Activated CD8-positive, alpha-beta T cell treated with anti-CD3 and anti-CD28 coated beads for 36 hours (primary cell): ENCODE data around the gene TMCO5A. TPM values are rescaled to one million over a fixed set of nuclear protein-coding genes. Genes with fewer than 3 reads are reported as not detected.
A peak's percentile ranks its signal among the peaks of the same experiment; 100 is the strongest.

Experiments
- ATAC-seq: fragments of 200-7000 bp; cut with Tn5 transposase; one replicate; pipeline ENCODE4 v1.10.0; 2021; ENCODE audit warnings: mild to moderate bottlenecking, moderate library complexity
- CTCF ChIA-PET: fragments of 350-600 bp; sonication (Branson Sonifier 250); formaldehyde crosslinking; loops from one replicate; lab custom pipeline; 2021; ENCODE audit warnings: antibody characterized with exemption; lab: Charles Lee
- POLR2A ChIA-PET: fragments of 350-600 bp; sonication (Branson Sonifier 250); formaldehyde crosslinking; loops from one replicate; lab custom pipeline; 2021; ENCODE audit warnings: antibody characterized with exemption; lab: Charles Lee
- DNase-seq: peaks from one replicate; pipeline ENCODE4 v3.0.0-alpha.2; 2020
- H3K27ac Mint-ChIP-seq: one replicate; pipeline ENCODE4 v1.8.0; 2021; ENCODE audit warnings: mild to moderate bottlenecking, mixed read lengths
- H3K27me3 Mint-ChIP-seq: one replicate; pipeline ENCODE4 v1.8.0; 2021; ENCODE audit warnings: mixed read lengths
- H3K36me3 Mint-ChIP-seq: one replicate; pipeline ENCODE4 v1.8.0; 2021; ENCODE audit warnings: low read depth, mixed read lengths
- H3K4me1 Mint-ChIP-seq: one replicate; pipeline ENCODE4 v1.8.0; 2021; ENCODE audit warnings: low read depth, mixed read lengths
- H3K4me3 Mint-ChIP-seq: one replicate; pipeline ENCODE4 v1.8.0; 2021; ENCODE audit warnings: mild to moderate bottlenecking, moderate library complexity, mixed read lengths
- H3K9me3 Mint-ChIP-seq: one replicate; pipeline ENCODE4 v1.8.0; 2021; ENCODE audit warnings: mixed read lengths
- intact Hi-C: fragments of 100-400 bp; cut with micrococcal nuclease; formaldehyde crosslinking; loops from one replicate; pipeline ENCODE4 v1.10.0; 2022
- total RNA-seq, 2 experiments: library from RNA; stranded (reverse); gene quantifications; one replicate each; pipeline ENCODE4 v1.2.3, GENCODE V29; 2021
- TF ChIP-seq, protein P1 (sequence below): fragments of 200-600 bp; IDR thresholded peaks from one replicate; pipeline ENCODE4 v1.8.0; 2022; ENCODE audit warnings: antibody characterized with exemption, mild to moderate bottlenecking

TMCO5A gene
- total RNA-seq: not detected

DNA sequence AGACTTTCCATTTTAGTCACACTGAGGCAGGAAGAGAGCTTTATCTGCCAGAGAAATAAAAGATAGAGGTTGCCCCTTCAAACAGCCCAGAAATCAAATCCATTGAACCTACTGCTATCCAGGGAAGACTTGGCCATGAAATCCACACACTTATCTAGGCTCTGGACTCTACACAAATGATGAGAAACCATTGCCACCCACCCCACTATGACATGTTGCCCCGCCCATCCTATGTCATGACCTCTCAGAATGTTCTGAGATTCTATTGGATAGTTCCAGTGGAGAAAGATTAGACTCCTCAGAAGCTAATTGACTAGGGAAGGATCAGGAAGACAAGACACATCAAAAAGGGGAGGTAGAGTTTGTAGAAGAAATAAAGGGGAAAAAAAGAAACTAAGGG is at the start of gene TMCO5A:
Gene TMCO5A (plus strand): TSS at position 301 of the 400 bp plus-strand sequence. CDS start 1,684 bp downstream, outside the sequence.
- Mint-ChIP-seq H3K4me3 (no peak within 1 kb of the TSS), H3K36me3 (no peaks in the 10 kb centered on the region), H3K27me3 (no peaks in the 10 kb centered on the region), H3K27ac (no peak within 1 kb of the TSS), H3K4me1 (no peaks in the 10 kb centered on the region), H3K9me3 (no peaks in the 10 kb centered on the region)
- DNase-seq: no peak
- intact Hi-C loops: no loop called here
- no peak for ATAC-seq
- ChIA-PET POLR2A (no interaction called here), CTCF (no interaction called here)
- TF ChIP-seq, protein P1, sequence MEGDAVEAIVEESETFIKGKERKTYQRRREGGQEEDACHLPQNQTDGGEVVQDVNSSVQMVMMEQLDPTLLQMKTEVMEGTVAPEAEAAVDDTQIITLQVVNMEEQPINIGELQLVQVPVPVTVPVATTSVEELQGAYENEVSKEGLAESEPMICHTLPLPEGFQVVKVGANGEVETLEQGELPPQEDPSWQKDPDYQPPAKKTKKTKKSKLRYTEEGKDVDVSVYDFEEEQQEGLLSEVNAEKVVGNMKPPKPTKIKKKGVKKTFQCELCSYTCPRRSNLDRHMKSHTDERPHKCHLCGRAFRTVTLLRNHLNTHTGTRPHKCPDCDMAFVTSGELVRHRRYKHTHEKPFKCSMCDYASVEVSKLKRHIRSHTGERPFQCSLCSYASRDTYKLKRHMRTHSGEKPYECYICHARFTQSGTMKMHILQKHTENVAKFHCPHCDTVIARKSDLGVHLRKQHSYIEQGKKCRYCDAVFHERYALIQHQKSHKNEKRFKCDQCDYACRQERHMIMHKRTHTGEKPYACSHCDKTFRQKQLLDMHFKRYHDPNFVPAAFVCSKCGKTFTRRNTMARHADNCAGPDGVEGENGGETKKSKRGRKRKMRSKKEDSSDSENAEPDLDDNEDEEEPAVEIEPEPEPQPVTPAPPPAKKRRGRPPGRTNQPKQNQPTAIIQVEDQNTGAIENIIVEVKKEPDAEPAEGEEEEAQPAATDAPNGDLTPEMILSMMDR: no peak

DNA sequence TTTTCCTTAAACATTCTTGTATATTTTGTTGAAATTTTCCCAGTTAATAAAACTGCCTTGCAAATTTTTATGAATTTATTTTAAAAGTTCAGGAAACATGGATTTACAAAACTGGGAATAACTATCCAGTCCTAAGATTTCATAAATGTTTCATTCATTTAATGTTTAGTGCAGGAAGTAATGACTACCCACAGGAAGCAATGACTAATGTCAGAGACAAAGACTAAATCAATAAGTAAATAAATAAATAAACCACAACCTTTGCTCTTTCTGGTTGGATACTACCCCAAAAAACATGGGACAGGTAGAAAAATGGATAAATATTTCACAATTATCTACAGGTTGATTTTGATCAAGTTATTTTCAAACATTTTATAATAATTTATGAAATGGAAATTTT is 48.8 kb upstream of the TMCO5A start:
- Mint-ChIP-seq H3K4me1 (no peaks in the 10 kb centered on the region), H3K27ac (no peak overlapping the region), H3K27me3 (peaks cover 12% of the 10 kb centered on the region), H3K9me3 (no peaks in the 10 kb centered on the region), H3K4me3 (no peak overlapping the region), H3K36me3 (no peaks in the 10 kb centered on the region)
- TF ChIP-seq, protein P1: no peak
- DNase-seq (no peak), ATAC-seq (no peak)
- CTCF ChIA-PET: no interaction called here
- intact Hi-C loops: no loop called here
- POLR2A ChIA-PET: no interaction called here

DNA sequence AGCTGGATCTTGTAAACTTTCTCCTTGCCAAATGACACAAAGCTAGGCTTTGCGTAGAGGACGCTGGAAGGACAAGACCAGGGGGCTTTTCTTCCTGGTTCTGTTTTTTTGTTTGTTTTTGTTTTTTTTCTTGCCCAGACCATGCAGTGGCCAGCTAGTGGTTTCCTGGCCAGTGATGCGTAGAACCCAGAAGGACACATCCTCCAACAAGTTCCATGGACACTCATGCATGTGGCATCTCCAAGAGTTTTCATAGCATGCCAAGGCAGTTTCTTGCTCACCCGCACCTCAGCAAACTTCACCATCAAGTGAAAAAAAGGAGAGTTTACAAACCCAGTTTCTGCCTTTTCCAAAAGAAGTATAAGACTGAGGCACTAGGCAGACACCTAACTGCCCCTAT is 46.1 kb upstream of the TMCO5A start:
- Mint-ChIP-seq H3K4me3 (no peak overlapping the region), H3K27me3 (peaks cover 14% of the 10 kb centered on the region), H3K9me3 (no peaks in the 10 kb centered on the region), H3K36me3 (no peaks in the 10 kb centered on the region), H3K27ac (no peak overlapping the region), H3K4me1 (no peaks in the 10 kb centered on the region)
- POLR2A ChIA-PET: no interaction called here
- intact Hi-C loops: no loop called here
- DNase-seq: no peak
- CTCF ChIA-PET: no interaction called here
- ATAC-seq: no peak
- TF ChIP-seq, protein P1: no peak

DNA sequence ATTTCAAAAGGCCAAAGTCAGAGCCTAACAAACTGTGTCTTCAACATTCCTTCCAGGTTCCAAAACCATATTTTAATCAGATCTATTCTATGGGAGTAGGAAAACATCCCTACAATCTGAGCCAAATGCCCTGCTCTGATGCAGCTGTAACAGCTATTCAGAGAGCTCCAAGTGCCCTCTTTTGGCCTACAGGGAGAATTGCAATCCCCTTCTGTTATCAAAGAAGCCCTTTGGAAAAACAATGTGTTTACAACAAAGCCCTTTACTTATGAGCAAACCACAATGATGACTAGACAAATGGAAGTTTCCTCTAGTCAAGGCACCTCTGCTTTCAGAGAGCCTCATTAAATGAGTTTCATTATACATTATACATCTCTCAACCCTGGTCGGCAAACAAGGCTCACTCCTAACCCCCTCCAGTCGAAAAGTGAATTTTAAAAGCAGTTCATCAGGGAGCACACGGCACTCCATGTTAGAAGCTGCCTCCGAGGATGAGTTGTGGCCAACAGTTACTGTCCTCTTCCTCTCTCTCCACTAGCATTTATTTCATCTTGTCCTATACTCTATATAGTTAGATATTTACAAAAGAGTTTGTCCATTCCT is 42.6 kb upstream of the TMCO5A start:
- TF ChIP-seq, protein P1: peak; percentile 67
- POLR2A ChIA-PET: no interaction called here
- intact Hi-C loops: no loop called here

DNA sequence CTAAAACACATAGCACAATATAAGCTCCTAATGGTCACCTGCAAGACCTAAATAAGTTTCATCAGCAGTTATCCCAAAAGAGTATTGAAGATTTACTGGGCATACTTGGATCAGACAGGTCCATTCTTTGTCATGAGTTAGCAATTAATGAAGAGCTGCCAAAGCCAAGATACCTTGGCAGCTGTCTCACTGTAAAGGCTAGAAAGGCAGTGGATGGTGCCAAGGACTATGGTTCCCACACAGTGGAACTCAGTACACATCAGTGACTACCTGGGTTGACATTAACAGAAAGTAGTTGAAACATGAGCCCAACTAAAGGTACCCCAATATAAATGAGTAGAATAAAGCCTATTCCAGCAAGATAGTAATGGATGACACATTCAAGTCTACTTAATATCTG is 41.1 kb upstream of the TMCO5A start:
- Mint-ChIP-seq H3K27me3 (peaks cover 14% of the 10 kb centered on the region), H3K4me1 (no peaks in the 10 kb centered on the region), H3K27ac (no peak overlapping the region), H3K4me3 (no peak overlapping the region), H3K36me3 (no peaks in the 10 kb centered on the region), H3K9me3 (no peaks in the 10 kb centered on the region)
- ATAC-seq (no peak), DNase-seq (no peak)
- intact Hi-C loops: no loop called here
- ChIA-PET POLR2A (no interaction called here), CTCF (interaction anchor here (1.4 to 2.5 kb wide), 2 partner anchors 11 to 130 kb away, joined by 5 to 10 read pairs; no protein-coding TSS in a partner anchor)
- TF ChIP-seq, protein P1: no peak

More for the DNA sequence above, 42.6 kb upstream of the TMCO5A start:
- Mint-ChIP-seq H3K9me3 (no peaks in the 10 kb centered on the region), H3K27ac (no peak overlapping the region), H3K36me3 (no peaks in the 10 kb centered on the region), H3K27me3 (peaks cover 14% of the 10 kb centered on the region), H3K4me3 (no peak overlapping the region), H3K4me1 (no peaks in the 10 kb centered on the region)
- ATAC-seq: peak; percentile 49
- DNase-seq: no peak
- CTCF ChIA-PET: interaction anchor here (1.4 to 2.5 kb wide), 5 partner anchors 10 to 128 kb away, joined by 5 to 10 read pairs (median 6); no protein-coding TSS in a partner anchor
